Thyroid gland (tissue), 4 donors: ENCODE measurements around the gene TAF9.

Experiments
- POLR2A ChIP-seq, 2 donors: fragments of 450-650 bp; IDR thresholded peaks; one replicate each; pipeline ENCODE4 v1.6.1; 2017; ENCODE audit warnings: antibody characterized with exemption in 2 of 2, mild to moderate bottlenecking in 2 of 2, moderate library complexity in 1 of 2
- TF ChIP-seq, protein P1 (sequence below), 6 experiments: fragments of 200-600 bp in 3 of 6; fragments of 450-650 bp in 3 of 6; sonication (generic) in 3 of 6; IDR thresholded peaks; one replicate each; pipeline ENCODE4 v1.5.1; 2016 to 2019; ENCODE audit warnings: antibody characterized with exemption in 6 of 6, mild to moderate bottlenecking in 2 of 6, inconsistent platforms in 1 of 6, moderate library complexity in 1 of 6

DNA sequence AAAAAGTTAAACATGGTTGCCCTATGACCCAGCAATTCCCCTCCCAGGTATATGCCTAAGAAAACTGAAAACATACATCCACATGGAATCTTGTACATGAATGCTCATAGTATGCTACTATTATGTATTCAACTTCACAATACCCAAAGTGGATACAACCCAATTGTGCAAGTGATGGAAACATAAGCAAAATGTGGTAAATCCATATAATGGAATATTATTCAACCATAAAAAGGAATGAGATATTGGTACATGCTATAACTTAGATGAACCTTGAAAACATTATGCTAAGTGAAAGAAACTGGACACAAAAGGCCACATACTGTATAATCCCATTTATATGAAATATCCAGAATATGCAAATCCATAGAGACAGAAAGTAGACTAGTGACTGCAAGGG is 18.7 kb downstream of the TAF9 start:
- TF ChIP-seq, protein P1, sequence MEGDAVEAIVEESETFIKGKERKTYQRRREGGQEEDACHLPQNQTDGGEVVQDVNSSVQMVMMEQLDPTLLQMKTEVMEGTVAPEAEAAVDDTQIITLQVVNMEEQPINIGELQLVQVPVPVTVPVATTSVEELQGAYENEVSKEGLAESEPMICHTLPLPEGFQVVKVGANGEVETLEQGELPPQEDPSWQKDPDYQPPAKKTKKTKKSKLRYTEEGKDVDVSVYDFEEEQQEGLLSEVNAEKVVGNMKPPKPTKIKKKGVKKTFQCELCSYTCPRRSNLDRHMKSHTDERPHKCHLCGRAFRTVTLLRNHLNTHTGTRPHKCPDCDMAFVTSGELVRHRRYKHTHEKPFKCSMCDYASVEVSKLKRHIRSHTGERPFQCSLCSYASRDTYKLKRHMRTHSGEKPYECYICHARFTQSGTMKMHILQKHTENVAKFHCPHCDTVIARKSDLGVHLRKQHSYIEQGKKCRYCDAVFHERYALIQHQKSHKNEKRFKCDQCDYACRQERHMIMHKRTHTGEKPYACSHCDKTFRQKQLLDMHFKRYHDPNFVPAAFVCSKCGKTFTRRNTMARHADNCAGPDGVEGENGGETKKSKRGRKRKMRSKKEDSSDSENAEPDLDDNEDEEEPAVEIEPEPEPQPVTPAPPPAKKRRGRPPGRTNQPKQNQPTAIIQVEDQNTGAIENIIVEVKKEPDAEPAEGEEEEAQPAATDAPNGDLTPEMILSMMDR (IDR thresholded peaks at IDR 0.05), result no peak
- TF ChIP-seq POLR2A (IDR thresholded peaks at IDR 0.05), result no peak
